GM18870 (cell line): ENCODE results near the gene KCTD21.

ENCODE experiments used
- ATAC-seq: cut with Tn5 transposase; IDR thresholded peaks from one replicate; pipeline ENCODE4 v1.9.1; 2021; ENCODE audit warnings: moderate library complexity; ENCODE audit not compliant: unreplicated experiment

KCTD21 gene

DNA sequence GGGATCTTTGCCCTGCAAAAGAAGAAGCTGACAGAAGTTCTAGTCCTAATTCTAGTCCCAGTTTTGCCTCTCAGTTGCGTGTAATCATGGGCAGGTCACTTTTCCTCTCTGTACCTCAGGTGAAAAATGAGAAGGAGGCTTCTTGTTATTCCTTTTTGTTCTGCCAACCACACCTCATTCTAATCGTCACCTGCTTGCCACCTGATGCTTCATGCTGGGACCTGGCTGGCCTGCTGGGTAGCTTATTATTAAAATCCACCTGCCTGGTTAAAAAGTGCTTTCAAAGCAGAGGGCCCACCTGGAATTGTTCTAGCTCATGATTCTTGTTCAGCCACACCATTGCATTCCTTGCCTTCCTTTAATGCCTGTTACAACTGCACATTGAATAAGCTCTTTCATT is 40.6 kb downstream of the KCTD21 start:
- no peak for ATAC-seq

DNA sequence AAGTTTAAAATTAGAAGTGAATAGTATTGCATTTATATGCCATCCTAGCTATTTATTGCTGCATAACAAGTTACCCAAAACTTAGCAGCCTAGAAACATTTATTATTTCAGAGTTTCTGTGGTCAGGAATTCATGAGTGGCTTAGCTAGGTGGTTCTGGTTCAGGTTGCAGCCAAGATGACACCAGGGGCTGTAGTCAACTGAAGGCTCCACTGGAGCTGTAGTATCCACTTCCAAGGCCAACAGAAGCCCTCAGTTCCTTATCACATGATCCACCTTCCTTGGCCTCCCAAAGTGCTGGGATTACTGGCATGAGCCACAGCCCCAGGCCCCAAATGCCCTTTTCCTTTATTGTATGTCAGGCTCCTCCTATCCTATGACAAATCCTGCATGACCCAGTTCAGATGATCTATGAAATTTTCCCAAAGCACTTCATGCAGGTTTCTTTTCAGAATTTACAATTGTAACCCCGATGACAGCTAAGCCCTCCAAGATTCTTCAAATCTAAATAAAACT is 42.9 kb downstream of the KCTD21 start:
- ATAC-seq, result no peak

DNA sequence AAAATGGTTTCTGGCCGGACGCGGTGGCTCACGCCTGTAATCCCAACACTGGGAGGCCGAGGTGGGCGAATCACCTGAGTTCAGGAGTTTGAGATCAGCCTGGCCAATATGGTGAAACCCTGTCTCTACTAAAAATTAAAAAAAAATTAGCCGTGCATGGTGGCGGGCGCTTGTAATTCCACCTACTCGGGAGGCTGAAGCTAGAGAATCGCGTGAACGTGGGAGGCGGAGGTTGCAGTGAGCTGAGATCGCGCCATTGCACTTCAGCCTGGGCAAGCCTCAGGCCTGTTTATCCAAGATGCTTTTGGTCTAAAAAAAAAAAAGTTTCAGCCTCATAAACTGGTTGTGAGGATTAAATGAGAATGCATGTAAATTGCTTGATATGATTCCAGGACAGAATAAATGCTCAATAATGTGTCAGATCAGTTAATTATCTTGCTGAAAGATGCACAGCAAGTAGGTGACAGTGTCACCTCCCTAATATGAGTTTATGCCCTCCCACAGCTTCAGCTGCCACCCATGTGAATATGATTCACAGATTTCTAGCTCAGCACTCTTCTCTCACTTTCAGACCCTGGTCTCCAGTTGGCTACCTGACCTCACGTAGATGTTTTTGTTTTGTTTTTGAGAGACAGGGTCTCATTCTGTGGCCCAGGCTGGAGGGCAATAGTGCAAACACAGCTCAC is 47.9 kb downstream of the KCTD21 start:
- ATAC-seq, result no peak

DNA sequence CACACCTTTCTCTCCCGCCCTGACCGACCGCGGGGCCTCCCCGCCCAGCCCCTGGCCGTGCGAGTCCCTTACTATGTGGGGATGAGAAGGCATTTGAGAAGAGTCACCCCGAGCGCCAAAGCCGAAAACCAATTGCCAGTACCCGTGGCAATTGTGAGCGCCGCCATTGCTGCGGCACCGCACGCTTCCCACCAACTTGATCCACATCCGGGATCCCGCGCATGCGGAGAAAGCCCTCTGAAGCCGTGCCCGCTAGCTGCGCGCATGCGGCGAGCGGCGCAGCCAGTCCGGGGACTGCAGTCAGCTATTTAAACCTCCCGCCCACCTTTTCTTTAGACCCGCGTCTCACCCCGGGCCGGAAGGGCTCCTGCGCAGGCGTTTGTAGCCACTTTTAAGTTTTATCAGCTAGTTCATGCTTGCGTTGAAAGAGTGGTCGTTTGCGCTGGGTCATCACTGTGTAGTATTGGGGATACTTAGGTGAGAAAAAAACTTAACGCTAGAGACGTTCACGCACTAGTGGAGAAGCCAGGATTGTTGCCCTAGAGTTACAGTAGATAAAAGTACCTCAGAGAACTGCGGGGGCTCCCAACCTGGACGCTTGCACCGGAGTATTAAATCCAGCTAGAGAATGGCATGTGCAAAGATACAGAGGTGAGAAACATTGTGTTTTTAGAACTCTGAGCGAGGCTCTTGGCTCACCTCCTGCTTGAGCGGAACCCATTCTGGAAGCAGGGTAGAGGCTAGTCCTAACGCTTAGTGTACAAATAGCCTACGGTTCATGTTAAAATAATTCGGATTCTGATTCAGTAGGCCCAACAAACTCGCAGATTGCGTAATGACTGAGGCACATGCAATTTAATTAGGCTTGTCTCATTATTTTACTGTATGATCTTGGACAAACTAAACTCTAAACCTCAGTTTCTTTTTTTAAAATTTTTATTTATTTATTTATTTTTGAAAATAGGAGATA is 48.7 kb downstream of the KCTD21 start, which contains the start of gene ALG8:
ALG8 (minus strand) TSS at position 205 of the 970 bp plus-strand sequence; CDS start at position 167, 38 bp downstream.
- peak; percentile 88 for ATAC-seq

DNA sequence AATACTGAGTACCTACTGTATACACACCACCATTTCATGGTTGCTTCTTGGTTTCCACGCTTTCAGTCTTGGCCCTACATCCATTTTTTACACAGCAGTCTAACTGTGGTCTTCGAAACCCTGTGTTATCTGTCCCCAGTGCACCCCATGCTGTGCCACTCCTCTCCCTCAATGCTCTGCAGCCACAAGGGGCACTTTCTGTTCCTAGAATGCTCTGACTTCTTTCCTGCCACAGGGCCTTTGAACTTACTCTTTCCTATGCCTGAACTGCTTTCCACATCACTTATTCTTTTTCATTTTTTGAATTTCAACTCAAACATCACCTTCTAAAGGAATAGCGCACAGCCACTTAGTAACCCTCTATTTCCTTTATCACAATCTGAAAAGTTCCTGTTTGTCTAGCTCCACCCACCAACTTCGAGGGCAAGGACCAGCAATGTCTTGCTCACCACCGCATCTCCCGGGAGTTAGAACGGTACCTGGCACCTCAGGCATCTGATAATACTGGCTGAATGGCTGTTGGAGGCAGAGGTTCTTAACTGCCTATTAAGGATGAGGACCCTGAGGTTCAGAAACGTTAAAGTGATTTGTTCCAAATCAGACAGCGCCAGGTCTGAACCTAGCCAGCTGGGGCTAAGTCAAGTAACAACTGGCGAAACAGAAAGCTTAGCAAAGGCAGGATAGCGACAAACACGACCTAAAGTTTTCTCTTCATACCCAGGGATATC is 49.6 kb downstream of the KCTD21 start:
- peak; percentile 19 for ATAC-seq

DNA sequence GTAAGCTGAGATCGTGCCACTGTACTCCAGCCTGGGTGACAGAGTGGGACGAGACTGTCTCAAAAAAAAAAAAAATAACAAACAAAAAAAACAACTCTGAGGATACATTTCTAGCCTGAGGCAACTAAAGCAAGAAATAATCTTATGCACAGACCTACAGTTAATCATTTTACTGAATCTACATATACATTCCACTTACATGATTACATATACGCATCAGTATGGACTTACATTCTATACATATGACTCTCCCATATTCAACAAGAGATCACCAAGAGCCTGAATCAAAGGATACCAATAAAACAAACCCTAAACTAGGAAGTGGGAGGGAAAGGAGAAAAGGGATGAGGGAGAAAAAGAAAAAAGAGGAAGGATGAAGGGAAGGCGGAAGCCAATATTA is 50.1 kb downstream of the KCTD21 start:
- ATAC-seq, result no peak

DNA sequence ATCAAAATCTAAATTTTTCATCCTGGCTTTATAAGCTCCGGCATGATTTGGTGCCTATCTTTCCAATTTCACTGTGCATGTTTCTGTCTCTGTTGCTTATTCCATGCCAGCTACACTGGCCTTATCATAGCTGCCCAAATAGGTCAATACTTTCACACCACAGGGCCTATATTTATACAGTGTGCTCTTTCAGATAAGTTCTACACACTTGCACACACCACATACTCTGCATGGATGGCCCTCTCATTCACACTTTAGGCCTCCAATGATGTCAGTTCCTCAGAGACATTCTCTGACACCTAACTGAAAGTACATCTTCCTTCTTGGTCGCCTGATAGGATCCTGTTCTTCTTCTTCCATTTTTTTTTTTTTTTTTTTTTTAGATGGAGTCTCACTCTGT is 56.0 kb downstream of the KCTD21 start:
- no peak for ATAC-seq

DNA sequence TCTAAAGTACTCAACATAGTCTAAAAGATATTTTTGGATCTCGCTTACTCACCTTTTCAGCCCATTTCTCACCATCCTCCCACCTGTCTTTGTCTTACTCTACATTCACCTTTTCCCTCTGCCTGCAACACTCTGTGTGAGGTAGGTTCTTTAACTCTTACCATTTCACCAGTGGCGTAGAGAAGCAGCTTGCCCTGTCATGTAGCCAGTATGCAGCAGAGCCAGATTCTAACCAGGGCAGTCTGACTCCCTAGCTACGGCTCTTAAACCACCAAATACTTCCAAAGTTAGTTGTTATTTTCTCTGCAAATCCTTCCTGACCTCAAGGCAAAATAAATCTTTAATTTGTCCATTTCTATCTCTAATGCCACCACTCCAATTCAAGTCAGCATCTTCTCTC is 56.5 kb downstream of the KCTD21 start:
- no peak for ATAC-seq

DNA sequence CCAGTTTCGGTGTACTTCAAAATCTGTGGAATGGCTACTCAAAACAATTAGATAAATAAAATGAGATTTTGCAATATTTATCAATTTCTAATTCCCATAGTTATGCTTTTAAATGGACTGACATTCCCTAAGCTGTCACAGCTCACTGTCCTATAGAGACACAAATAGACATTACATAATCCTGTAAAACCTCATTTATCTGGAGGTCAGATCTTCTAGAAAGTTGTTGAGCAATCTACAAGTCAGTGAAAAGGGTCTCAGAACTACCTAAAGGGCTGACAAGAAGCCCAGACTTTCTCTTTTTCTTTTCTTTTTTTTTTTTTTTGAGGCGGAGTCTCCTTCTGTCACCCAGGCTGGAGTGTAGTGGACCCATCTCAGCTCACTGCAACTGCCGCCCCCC is 61.0 kb downstream of the KCTD21 start:
- ATAC-seq, result no peak
